ENCODE data around the gene MEI1.

- TF ChIP-seq CTCF (conservative IDR thresholded peaks at IDR 0.05), result no peak
- no peak for TF ChIP-seq EZH2 (IDR thresholded peaks at IDR 0.05; ENCODE audit: low read depth)
Measured at GRCh38 chr22:41766476-41766875, 67.2 kb downstream of the MEI1 start.
